Astrocyte of the hippocampus (primary cell): ENCODE measurements around the gene COPG2.

Source experiments
- DNase-seq: peaks from one replicate; pipeline ENCODE4 v3.0.0; 2011; ENCODE audit warnings: low read depth, low spot score

Gene COPG2

GRCh38 chr7:130500463-130500862 is 168.1 kb downstream of the COPG2 start:
- DNase-seq = no peak

DNA sequence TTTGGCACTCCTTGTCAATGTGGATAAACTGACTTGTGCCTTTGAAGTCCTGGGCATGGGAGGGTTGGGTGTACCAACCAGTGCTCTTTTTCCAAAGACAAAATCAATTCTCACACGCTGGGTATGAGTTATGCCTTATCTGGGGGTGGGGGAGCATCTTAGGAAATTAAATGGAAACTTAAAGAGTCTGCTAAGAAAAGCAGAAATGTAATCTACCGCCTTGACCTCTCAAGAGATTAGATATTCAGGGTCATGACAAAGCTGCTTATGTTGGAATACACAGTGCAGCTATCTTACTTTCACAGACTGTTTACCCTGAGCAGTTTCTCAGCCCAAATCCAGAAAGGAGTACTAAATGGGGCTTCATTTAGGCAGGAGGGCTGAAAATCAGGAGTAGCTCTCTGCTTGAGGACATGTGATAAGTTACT is 174.1 kb downstream of the COPG2 start:
- no peak for DNase-seq

- peak; percentile 39 for DNase-seq
Measured at GRCh38 chr7:130493275-130493873, 175.2 kb downstream of the COPG2 start.

DNA sequence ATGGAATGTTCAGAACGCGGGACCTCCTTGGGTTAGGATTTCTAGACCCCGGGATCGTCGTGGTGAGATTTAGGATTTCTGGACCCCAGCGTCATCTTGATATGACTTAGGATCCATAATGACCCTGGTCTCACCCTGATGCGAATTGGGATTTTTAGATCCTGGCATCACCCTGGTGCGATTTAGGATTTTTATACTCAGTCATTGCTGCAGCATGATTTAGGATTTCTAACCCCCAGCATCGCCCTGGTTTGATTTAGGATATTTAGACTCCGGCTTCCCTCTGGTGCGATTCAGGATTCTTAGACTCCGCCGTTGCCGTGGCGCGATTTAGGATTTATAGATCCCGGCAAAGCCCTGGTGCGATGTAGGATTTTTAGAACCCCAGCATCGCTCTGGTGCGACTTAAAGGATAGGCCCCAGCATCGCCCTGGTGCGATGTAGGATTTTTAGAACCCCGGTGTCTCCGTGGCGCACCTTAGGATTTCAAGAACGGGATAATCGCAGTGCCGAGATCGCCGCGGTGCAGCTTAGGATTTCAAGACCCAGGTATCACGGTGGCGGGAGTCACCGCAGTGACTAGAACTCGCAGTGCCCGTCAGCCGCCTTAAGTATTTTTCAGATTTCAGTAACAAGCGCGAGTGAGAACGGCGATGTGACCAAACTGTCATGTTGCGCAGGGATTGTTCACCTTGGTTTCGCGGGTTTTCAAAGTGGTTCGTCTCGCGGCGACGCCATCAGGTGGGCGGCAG is 175.8 kb downstream of the COPG2 start:
- DNase-seq = peak; percentile 37

DNA sequence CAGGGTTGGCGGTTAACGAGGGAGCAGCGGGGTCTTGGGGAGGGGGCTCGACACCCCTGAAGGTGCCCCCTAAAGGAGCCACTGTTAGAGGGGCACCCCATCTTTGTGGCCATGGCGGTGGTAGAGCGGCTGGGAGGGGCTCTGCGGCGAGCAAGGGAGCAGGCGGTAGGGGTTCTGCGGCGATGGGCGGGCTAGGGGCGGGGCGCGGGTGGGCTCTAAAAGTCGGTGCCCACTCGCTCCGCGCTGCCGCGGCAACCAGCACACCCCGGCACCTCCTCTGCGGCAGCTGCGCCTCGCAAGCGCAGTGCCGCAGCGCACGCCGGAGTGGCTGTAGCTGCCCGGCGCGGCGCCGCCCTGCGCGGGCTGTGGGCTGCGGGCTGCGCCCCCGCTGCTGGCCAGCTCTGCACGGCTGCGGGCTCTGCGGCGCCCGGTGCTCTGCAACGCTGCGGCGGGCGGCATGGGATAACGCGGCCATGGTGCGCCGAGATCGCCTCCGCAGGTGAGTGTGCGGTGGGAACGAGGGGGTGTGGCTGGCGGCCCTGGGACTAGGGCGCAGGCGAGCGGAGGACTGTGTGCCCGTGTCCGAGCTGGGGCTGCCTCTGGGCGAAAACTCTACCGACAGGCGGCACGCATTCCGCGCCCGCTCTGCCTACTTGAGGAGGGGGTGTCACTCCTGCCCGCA is 176.6 kb downstream of the COPG2 start, which contains the start of gene MEST:
Gene MEST, plus strand, starts transcription at position 245 of the 682 bp plus-strand sequence. Its CDS starts 229 bp downstream, at position 474.
- peak; percentile 69 for DNase-seq

DNA sequence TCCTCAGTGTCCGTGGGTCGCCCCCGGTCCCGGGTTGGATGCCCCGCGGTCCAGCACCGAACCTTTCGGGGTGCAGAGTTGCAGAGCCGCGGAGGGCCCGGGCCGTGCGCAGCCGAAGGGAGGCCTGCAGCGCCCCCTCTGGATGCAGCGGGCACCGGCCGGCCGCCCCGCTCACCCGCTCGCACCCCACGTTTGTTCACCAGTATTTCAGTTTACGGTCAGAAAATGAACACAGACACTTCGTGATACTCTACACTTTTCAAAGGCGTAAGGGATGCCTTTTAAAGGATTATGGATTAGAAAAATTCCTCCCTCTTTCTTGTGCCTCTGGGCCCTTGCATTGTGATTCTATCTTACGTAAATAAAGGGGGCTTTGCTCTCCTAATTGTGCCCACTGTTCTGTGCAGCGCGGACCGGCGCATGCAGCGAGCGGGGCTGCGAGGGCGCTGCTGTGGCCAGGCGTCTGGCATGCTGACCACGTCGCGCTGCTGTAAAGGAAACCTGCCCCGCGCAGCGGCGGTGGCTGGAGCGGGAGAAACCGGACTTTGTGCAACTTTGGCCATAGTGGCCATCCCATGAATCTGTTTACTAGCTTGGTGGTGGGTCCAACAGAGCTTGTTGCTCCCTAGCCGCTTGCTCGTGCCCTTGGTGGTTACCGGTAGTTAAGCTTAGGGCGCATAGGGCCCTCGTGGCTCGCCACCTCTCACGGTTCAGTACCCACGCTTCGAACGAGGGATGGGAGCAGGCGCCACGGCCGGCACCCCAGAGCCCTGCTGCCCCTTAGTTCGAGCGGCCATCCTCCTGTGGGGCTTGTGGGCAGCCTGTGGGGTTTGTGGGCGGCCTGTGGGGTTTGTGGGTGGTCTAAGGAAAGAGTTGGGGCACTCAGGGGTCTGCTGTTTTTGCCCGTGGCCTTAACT is 177.4 kb downstream of the COPG2 start:
- peak; percentile 78 for DNase-seq

GRCh38 chr7:130490311-130490791 is 178.2 kb downstream of the COPG2 start:
- peak; percentile 68 for DNase-seq

DNA sequence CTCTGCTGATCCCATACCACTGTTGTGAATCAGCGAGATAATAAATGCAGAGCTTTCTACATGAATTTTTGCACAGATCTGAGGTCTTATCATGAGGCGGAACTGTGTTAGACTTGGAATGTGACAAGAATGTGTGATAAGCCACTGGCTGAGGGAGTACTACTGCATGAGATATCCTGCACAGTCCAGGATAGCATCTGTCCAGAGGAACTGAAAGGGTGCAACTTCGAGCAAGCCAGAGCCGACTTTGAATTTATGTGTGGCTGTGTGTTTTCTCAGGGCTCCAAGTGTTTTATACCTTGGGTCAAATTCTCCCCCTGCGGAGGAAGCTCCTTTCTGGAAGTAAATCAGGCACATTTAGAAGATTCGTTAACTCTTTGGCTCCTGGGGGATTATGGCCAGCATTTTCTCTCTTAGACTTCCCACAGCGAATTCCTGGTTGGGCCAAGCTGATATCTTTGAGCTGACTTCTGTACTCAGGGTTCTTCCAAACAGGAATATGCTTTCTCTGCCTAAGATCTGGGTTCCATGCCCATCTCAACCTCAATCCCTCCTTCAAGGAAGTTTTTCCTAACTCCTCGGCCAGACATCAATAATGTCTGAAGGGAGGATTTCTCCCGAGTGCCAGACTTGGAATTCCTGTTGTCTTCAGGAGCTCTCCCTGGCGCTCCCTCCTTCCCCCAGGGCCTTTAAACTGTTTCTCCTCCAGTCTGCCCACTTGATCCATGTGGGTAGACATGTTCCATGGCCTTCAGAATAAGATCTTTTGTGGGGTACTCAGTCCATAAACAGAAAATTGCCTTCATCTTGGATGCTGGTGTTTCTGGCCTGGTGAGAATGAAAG is 179.2 kb downstream of the COPG2 start:
- peak; percentile 81 for DNase-seq

GRCh38 chr7:130488392-130489139 is 180.0 kb downstream of the COPG2 start:
- peak; percentile 19 for DNase-seq

DNA sequence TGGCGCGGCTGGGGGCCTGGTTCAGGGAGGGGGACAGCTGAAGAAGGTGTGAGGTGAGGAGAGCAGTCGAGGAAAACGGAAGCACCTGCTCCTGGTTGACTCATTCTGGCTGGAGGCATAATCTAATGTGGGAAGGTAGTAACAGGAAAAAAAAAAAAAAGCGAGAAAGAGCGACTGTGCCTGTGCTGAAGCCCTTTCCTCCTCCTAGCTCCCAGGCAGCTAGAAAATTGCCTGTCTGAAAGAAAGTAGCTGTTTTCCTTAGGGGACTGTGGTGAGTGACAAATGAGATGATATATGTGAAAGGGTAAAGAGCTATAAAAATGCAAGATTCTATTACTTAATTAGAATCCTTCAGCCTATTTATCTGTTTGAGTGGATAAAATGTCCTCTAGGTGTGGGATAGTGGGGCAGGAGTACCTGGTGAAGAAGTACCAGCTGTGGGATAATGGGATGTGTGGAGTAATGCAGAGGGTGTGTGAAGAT is 181.6 kb downstream of the COPG2 start:
- no peak for DNase-seq

DNA sequence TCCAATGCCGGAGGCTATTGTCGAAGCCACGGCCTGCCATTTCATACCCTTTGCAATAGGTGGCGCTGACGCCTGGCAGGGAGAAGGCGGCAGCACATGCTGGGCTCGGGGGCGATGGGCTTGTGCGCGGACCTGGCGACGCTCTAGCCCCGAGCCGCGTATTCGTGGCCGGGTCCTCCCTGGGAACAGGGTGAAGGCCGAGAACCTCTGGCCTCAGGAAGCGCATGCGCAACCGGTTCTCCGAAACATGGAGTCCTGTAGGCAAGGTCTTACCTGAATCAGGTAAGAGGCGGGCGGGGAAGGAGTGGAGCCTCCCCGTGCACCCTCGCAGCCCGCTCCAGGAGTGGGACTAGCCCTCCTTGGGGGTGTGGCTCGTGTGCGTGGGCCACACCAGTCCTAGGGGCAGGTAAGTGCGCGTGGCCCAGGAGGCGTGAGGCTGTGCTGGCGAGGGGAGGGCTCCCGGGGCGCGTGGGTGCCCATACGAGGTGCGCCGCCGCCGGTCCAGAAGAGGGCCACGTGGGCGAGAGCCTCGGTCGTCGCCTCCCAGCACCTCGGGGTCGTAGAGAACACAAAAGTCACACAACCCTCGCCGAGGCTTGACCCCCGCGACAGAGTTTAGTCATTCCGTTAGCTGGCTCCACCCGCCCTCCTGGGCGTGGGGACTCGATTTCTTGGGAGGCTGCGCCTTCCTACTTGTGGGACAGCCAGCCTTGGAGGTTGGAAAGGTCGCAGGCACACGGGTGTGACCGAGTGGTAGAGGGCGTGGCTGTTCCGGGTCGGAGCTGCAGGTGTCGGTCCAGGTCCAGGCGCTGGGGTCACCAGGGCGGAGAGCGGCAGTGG is 182.2 kb downstream of the COPG2 start:
- peak; percentile 55 for DNase-seq

GRCh38 chr7:130485734-130486113 is 182.8 kb downstream of the COPG2 start:
- no peak for DNase-seq

DNA sequence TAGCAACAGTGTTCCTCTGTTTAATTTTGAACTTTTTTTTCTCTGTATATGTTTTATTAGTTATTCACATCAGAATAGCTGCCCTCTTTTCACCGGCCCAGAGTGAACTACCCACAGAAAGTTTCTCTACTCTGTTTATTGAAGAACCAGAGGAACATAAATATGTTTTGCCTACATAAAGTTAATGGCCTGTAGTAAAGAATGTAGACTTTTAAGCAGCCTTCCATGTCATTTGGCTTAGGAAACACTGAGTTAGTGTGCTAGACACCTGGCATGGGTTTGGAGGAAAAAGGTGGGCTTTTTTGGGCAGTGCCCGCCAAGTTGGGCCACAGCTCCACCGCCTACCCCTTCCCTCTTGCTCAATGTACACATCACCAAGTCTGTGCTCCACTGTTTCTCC is 185.5 kb downstream of the COPG2 start:
- no peak for DNase-seq

- peak; percentile 66 for DNase-seq
Measured at GRCh38 chr7:130481898-130482297, 186.7 kb downstream of the COPG2 start.

DNA sequence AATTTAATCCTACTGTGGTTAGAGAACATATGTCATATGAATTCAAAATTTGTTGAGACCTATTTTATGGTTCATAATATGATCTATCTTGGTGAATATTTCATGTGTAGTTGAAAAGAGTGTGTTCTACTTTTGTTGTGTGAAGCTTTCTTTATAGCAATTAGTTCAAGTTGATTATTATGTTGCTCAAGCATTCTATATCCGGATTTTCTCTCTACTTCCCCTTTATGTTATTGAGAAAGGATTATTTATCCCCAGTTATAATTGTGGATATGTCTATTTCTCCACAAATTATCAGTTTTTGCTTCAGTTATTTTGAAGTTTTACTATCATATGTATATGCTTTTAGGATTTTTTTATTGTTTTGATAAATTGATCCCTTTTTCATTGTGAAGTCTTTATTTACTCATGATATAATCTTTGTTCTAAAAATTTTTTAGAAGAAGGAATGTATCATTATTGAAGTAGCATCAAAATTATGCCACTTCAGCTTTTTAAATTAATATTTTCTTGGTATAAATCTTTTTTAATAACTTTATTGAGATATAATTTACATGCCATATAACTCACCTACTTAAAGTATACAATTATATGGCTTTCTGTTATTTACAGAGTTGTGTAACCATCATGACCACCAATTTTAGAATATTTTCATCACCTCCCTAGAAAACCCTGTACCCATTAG is 188.7 kb downstream of the COPG2 start:
- no peak for DNase-seq

DNA sequence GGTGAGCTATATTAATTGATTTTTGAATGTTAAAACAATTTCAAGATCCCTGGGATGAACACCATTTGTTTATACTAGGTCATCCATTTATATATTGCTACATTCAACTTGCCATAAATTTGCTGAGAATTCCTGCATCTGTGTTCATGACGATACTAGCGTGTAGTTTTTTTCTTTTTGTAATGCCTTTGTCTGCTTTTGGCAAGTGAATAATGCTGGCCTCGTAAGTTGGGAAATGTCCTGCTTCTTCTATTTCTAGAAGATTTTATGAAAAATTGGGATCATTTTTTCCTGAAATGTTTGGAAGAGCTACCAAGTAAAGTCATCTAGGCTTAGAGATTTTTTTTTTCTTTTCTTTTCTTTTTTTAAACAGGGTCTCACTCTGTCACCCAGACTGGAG is 189.6 kb downstream of the COPG2 start:
- no peak for DNase-seq

DNA sequence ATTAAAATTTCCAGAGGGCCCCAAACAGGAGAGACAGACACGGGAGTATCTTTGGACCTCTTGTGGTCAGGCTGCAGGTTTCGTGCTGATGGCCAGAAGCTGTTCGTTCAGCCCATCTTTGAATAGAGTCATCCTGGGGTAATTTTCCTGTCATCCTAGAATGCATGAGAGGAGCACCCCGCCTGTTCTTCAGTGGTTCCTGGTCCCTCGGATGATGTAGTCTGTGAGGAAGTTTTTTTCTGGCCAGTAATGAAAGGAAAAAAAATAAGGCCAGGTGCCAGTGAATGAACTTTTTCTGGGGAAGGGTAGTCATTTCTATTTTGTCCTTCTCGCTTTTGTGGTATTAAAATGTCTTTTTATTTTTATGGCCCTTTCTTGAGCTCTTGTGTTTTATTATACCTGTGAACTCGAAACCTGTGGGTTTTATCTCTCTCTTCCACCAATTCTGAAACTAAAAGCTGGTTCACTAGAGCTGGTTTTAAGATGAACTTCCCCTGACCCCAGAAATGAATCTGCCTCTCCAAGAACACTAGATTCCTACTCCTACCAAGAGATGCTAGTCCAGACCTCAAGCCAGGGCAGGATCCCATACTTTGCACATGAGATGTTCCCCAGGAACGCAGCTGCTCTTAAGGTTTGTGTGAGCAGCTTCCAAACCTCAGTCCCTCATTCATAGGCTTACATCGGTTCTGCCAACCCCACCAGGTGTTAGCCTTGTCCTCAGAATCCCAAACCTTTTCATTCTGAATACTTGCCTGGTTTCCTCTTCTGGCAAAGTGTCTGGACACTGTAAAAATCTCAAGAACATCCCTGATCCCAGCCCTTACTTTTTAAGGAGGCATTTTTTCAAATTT is 192.0 kb downstream of the COPG2 start:
- DNase-seq = peak; percentile 68
